GM19328 (cell line): ENCODE data around the gene ABCC1.
"Not testable (repeated sequence)": the region's sequence is repeated elsewhere in the genome, so short reads cannot be mapped to it uniquely, and the experiment has no call there.

Experiments
- ATAC-seq: cut with Tn5 transposase; IDR thresholded peaks from one replicate; pipeline ENCODE4 v1.9.1; 2021; ENCODE audit warnings: mild to moderate bottlenecking, moderate library complexity; ENCODE audit not compliant: unreplicated experiment

ABCC1 gene

GRCh38 chr16:16127469-16128116, 178.2 kb downstream of the ABCC1 start:
- ATAC-seq: no peak

GRCh38 chr16:16131204-16131603, 181.8 kb downstream of the ABCC1 start:
- ATAC-seq: no peak

- no peak for ATAC-seq
Measured at GRCh38 chr16:16131659-16132058, 182.2 kb downstream of the ABCC1 start.

GRCh38 chr16:16133943-16134604, 184.7 kb downstream of the ABCC1 start:
- ATAC-seq: no peak

- no peak for ATAC-seq
Measured at GRCh38 chr16:16136588-16136987, 187.2 kb downstream of the ABCC1 start.

GRCh38 chr16:16137110-16137509, 187.7 kb downstream of the ABCC1 start:
- ATAC-seq: no peak

GRCh38 chr16:16138034-16138635, 188.7 kb downstream of the ABCC1 start:
- no peak for ATAC-seq

GRCh38 chr16:16139061-16139460, 189.6 kb downstream of the ABCC1 start:
- ATAC-seq: no peak

GRCh38 chr16:16139806-16140205, 190.4 kb downstream of the ABCC1 start:
- no peak for ATAC-seq

- ATAC-seq: no peak
Measured at GRCh38 chr16:16140537-16140936, 191.1 kb downstream of the ABCC1 start.

- no peak for ATAC-seq
Measured at GRCh38 chr16:16141141-16141540, 191.7 kb downstream of the ABCC1 start.

- ATAC-seq: no peak
Measured at GRCh38 chr16:16141784-16142396, 192.5 kb downstream of the ABCC1 start.

GRCh38 chr16:16143038-16143763, 193.8 kb downstream of the ABCC1 start:
- ATAC-seq: no peak

GRCh38 chr16:16143931-16144330, 194.5 kb downstream of the ABCC1 start:
- no peak for ATAC-seq

- ATAC-seq: no peak
Measured at GRCh38 chr16:16144416-16144815, 195.0 kb downstream of the ABCC1 start.

GRCh38 chr16:16145286-16145685, 195.9 kb downstream of the ABCC1 start:
- ATAC-seq: no peak

GRCh38 chr16:16146380-16147315, 197.2 kb downstream of the ABCC1 start:
- ATAC-seq: no peak

- no peak for ATAC-seq
Measured at GRCh38 chr16:16147316-16147999, 198.0 kb downstream of the ABCC1 start.

- not testable (repeated sequence) for ATAC-seq
Measured at GRCh38 chr16:16148000-16148599, 198.7 kb downstream of the ABCC1 start.
